Kidney (tissue), 14 donors: ENCODE results near the gene CAPZB. TPM values are rescaled to one million over a fixed set of nuclear protein-coding genes. Genes with fewer than 3 reads are reported as not detected.

Experiments used
- DNase-seq, 5 donors: peaks; one replicate each; pipeline ENCODE4 v3.0.0-alpha.2; 2013 to 2020
- FAIRE-seq: peaks from 2 replicates; lab custom pipeline; 2012; peaks lifted over from hg19 to GRCh38; lab: Jason Lieb, UNC
- H3K27ac ChIP-seq, 2 donors: one replicate each; pipeline ENCODE4 v1.7.0; 2013; ENCODE audit warnings: low read depth in 2 of 2, low read length in 2 of 2, inconsistent platforms in 1 of 2
- H3K27me3 ChIP-seq: one replicate; pipeline ENCODE4 v1.7.1; 2013; ENCODE audit warnings: low read length, inconsistent platforms; ENCODE audit not compliant: control insufficient read depth, insufficient read depth
- H3K36me3 ChIP-seq, 3 donors: one replicate each; pipeline versions ENCODE4 v1.7.0 to v1.7.1; 2013; ENCODE audit warnings: low read length in 3 of 3, control low read depth in 1 of 3, inconsistent platforms in 1 of 3; ENCODE audit not compliant: insufficient read depth in 3 of 3, control insufficient read depth in 2 of 3
- H3K4me1 ChIP-seq, 3 donors: one replicate each; pipeline versions ENCODE4 v1.7.0 to v1.7.1; 2013; ENCODE audit warnings: low read length in 3 of 3, inconsistent platforms in 1 of 3, low read depth in 1 of 3; ENCODE audit not compliant: control insufficient read depth in 2 of 3, insufficient read depth in 2 of 3
- H3K4me3 ChIP-seq, 3 donors: one replicate each; pipeline versions ENCODE4 v1.7.0 to v1.8.1; 2013; ENCODE audit warnings: low read length in 3 of 3, control low read depth in 1 of 3, inconsistent platforms in 1 of 3
- H3K9ac ChIP-seq, 3 donors: one replicate each; pipeline versions ENCODE4 v1.7.0 to v1.7.1; 2013; ENCODE audit warnings: low read length in 3 of 3, control low read depth in 1 of 3, inconsistent platforms in 1 of 3
- H3K9me3 ChIP-seq, 3 donors: one replicate each; pipeline versions ENCODE4 v1.7.0 to v1.7.1; 2013; ENCODE audit warnings: low read length in 3 of 3, control low read depth in 1 of 3, inconsistent platforms in 1 of 3; ENCODE audit not compliant: control insufficient read depth in 2 of 3, insufficient read depth in 1 of 3
- CTCF ChIP-seq: IDR thresholded peaks from 3 replicates; pipeline ENCODE4 v1.5.1; 2012; ENCODE audit warnings: mild to moderate bottlenecking, moderate library complexity, borderline replicate concordance; ENCODE audit not compliant: insufficient read depth; ENCODE audit errors: extremely low read depth
- intact Hi-C: fragments of 100-400 bp; cut with DNase I; formaldehyde crosslinking; loops from one replicate; pipeline ENCODE4 v1.11.1; 2022
- polyA plus RNA-seq: library from polyadenylated mRNA; stranded (reverse); fragments of 350-450 nt; fragmentation: Illumina TruSeq; extraction: RNeasy Lipid Tissue Mini Kit (QIAGEN cat#74804); gene quantifications from one replicate; pipeline ENCODE4 v1.2.3, GENCODE V29; 2014; ENCODE audit warnings: low read depth, low replicate concordance; ENCODE audit not compliant: insufficient read depth
- total RNA-seq: library from RNA; stranded (reverse); fragmentation: NEBNext Ultra II Directional; extraction: Animal tissue kit (Norgen Biotek cat#: 25700); gene quantifications from one replicate; pipeline ENCODE4 v1.2.1, GENCODE V29; 2021
- donor health status: control.
- donor health status: control.
- donor health status: control.
- donor health status: control.
- donor health status: control.
- donor health status: DM: yes; HTN: yes; CAD: no.
- donor health status: Normal renal cell carcinoma (clear cell type).

Gene CAPZB
- total and polyA plus RNA-seq, 2 donors from 2014 or later, result 253 to 265 TPM

GRCh38 chr1:19310061-19310460 lies 175.3 kb downstream of the CAPZB start:
- FAIRE-seq (no peak), DNase-seq (no peak)
- Histone ChIP-seq H3K4me1 (peaks cover 0 to 21% (median 13%) of the 10 kb centered on the region in 3 donors), H3K9me3 (no peaks in the 10 kb centered on the region), H3K27ac (no peak overlapping the region), H3K9ac (peak overlapping the region in 1 of 3 donors; percentile 31), H3K4me3 (no peak overlapping the region), H3K36me3 (peaks cover 0 to 24% (median 8%) of the 10 kb centered on the region in 3 donors), H3K27me3 (no peaks in the 10 kb centered on the region)
- no peak for TF ChIP-seq CTCF
- intact Hi-C loops, result no loop called here

- FAIRE-seq (no peak), DNase-seq (peak in 2 of 5 donors; percentile 13 to 83)
- no peak overlapping the region for H3K9ac ChIP-seq
Observed at GRCh38 chr1:19309123-19309813, 176.1 kb downstream of the CAPZB start.

GRCh38 chr1:19308509-19308907 lies 176.8 kb downstream of the CAPZB start:
- no peak overlapping the region for H3K9ac ChIP-seq
- intact Hi-C loops, result no loop called here
- no peak overlapping the region for H3K4me3 ChIP-seq
- TF ChIP-seq CTCF, result no peak
- H3K27ac ChIP-seq, result no peak overlapping the region
- H3K4me1 ChIP-seq, result peaks cover 0 to 16% (median 13%) of the 10 kb centered on the region in 3 donors
- H3K36me3 ChIP-seq, result peaks cover 0 to 37% (median 17%) of the 10 kb centered on the region in 3 donors
- FAIRE-seq, result no peak
- no peak for DNase-seq
- H3K27me3 ChIP-seq, result no peaks in the 10 kb centered on the region
- H3K9me3 ChIP-seq, result no peaks in the 10 kb centered on the region

More at GRCh38 chr1:19309123-19309813, 176.1 kb downstream of the CAPZB start:
- H3K27ac ChIP-seq, result no peak overlapping the region
- H3K9me3 ChIP-seq, result no peaks in the 10 kb centered on the region
- peaks cover 0 to 18% (median 13%) of the 10 kb centered on the region in 3 donors for H3K4me1 ChIP-seq
- H3K36me3 ChIP-seq, result peaks cover 0 to 29% (median 12%) of the 10 kb centered on the region in 3 donors
- no peak overlapping the region for H3K4me3 ChIP-seq
- intact Hi-C loops, result no loop called here
- H3K27me3 ChIP-seq, result no peaks in the 10 kb centered on the region
- TF ChIP-seq CTCF, result no peak
